ENCODE data around the gene ADAMTS15.
A peak's percentile ranks its signal among the peaks of the same experiment; 100 is the strongest.

ADAMTS15 gene

GRCh38 chr11:130486391-130486836 lies 38.0 kb downstream of the ADAMTS15 start:
- Histone ChIP-seq H4K8ac (ENCODE audit: low read length) (no peak overlapping the region), H2BK15ac (ENCODE audit: low read depth, poor library complexity, severe bottlenecking) (no peak overlapping the region), H3K14ac (ENCODE audit: low read length in 2 of 2) (no peak overlapping the region), H3K4me2 (ENCODE audit: low read length, poor library complexity, severe bottlenecking) (no peak overlapping the region), H3K79me1 (replicated peaks; ENCODE audit: low read length, poor library complexity, severe bottlenecking) (no peaks in the 10 kb centered on the region), H3K4ac (ENCODE audit: low read depth in 1 of 2, low read length in 2 of 2) (no peak overlapping the region), H3K4me1 (ENCODE audit: control insufficient read depth, insufficient read depth, low read depth, low read length) (no peaks in the 10 kb centered on the region), H3K9me3 (ENCODE audit: control insufficient read depth, low read length) (no peaks in the 10 kb centered on the region), H3K9ac (ENCODE audit: low read length) (no peak overlapping the region), H2AK5ac (ENCODE audit: low read length, severe bottlenecking) (no peak overlapping the region), H4K91ac (ENCODE audit: low read length) (no peak overlapping the region), H3K36me3 (ENCODE audit: control insufficient read depth in 1 of 2, insufficient read depth in 2 of 2, low read depth in 1 of 2, low read length in 2 of 2) (peaks cover 0 to 6% of the 10 kb centered on the region in 2 experiments), H3K27me3 (ENCODE audit: control insufficient read depth in 1 of 2, insufficient read depth in 1 of 2, low read length in 2 of 2) (no peaks in the 10 kb centered on the region), H3K27ac (ENCODE audit: low read length, poor library complexity, severe bottlenecking) (no peak overlapping the region), H2AFZ (ENCODE audit: low read depth, low read length) (no peak overlapping the region), H3K4me3 (ENCODE audit: insufficient read depth in 1 of 2, low read depth in 1 of 2, low read length in 2 of 2) (no peak overlapping the region), H3K23ac (ENCODE audit: low read length in 2 of 2) (peak overlapping the region in 1 of 2 experiments; percentile 25), H3K18ac (ENCODE audit: low read depth in 1 of 2, low read length in 2 of 2) (no peak overlapping the region), H2BK12ac (ENCODE audit: low read length in 2 of 2) (no peak overlapping the region), H2BK120ac (ENCODE audit: low read depth, low read length) (peak overlapping the region; percentile 38), H2BK5ac (ENCODE audit: low read depth, low read length, poor library complexity, severe bottlenecking) (no peak overlapping the region)
- DNase-seq = no peak
- 89% methylated on average over 16 of the region's 16 CpGs for WGBS

GRCh38 chr11:130486987-130487923 lies 38.8 kb downstream of the ADAMTS15 start:
- Histone ChIP-seq H3K4me2 (ENCODE audit: low read length, poor library complexity, severe bottlenecking) (no peak overlapping the region), H3K27ac (ENCODE audit: low read length, poor library complexity, severe bottlenecking) (no peak overlapping the region), H3K79me1 (replicated peaks; ENCODE audit: low read length, poor library complexity, severe bottlenecking) (no peaks in the 10 kb centered on the region), H4K8ac (ENCODE audit: low read length) (no peak overlapping the region), H3K23ac (ENCODE audit: low read length in 2 of 2) (no peak overlapping the region), H2BK5ac (ENCODE audit: low read depth, low read length, poor library complexity, severe bottlenecking) (no peak overlapping the region), H3K36me3 (ENCODE audit: control insufficient read depth in 1 of 2, insufficient read depth in 2 of 2, low read depth in 1 of 2, low read length in 2 of 2) (no peaks in the 10 kb centered on the region), H4K91ac (ENCODE audit: low read length) (no peak overlapping the region), H3K14ac (ENCODE audit: low read length in 2 of 2) (peak overlapping the region in 1 of 2 experiments; percentile 23), H2AFZ (ENCODE audit: low read depth, low read length) (no peak overlapping the region), H2BK120ac (ENCODE audit: low read depth, low read length) (no peak overlapping the region), H3K18ac (ENCODE audit: low read depth in 1 of 2, low read length in 2 of 2) (no peak overlapping the region), H3K27me3 (ENCODE audit: control insufficient read depth in 1 of 2, insufficient read depth in 1 of 2, low read length in 2 of 2) (no peaks in the 10 kb centered on the region), H3K9ac (ENCODE audit: low read length) (no peak overlapping the region), H3K4me3 (ENCODE audit: insufficient read depth in 1 of 2, low read depth in 1 of 2, low read length in 2 of 2) (no peak overlapping the region), H3K9me3 (ENCODE audit: control insufficient read depth, low read length) (no peaks in the 10 kb centered on the region), H2AK5ac (ENCODE audit: low read length, severe bottlenecking) (no peak overlapping the region), H3K4ac (ENCODE audit: low read depth in 1 of 2, low read length in 2 of 2) (no peak overlapping the region), H2BK15ac (ENCODE audit: low read depth, poor library complexity, severe bottlenecking) (no peak overlapping the region), H3K4me1 (ENCODE audit: control insufficient read depth, insufficient read depth, low read depth, low read length) (no peaks in the 10 kb centered on the region), H2BK12ac (ENCODE audit: low read length in 2 of 2) (peak overlapping the region in 1 of 2 experiments; percentile 25)
- 95% methylated on average over 28 of the region's 28 CpGs for WGBS
- no peak for DNase-seq

GRCh38 chr11:130487924-130488815 lies 39.7 kb downstream of the ADAMTS15 start:
- Histone ChIP-seq H3K18ac (ENCODE audit: low read depth in 1 of 2, low read length in 2 of 2) (no peak overlapping the region), H3K27ac (ENCODE audit: low read length, poor library complexity, severe bottlenecking) (no peak overlapping the region), H2BK15ac (ENCODE audit: low read depth, poor library complexity, severe bottlenecking) (no peak overlapping the region), H2BK5ac (ENCODE audit: low read depth, low read length, poor library complexity, severe bottlenecking) (no peak overlapping the region), H3K9me3 (ENCODE audit: control insufficient read depth, low read length) (no peaks in the 10 kb centered on the region), H4K91ac (ENCODE audit: low read length) (no peak overlapping the region), H2BK12ac (ENCODE audit: low read length in 2 of 2) (no peak overlapping the region), H3K4ac (ENCODE audit: low read depth in 1 of 2, low read length in 2 of 2) (no peak overlapping the region), H3K9ac (ENCODE audit: low read length) (peak overlapping the region; percentile 34), H2AFZ (ENCODE audit: low read depth, low read length) (no peak overlapping the region), H2BK120ac (ENCODE audit: low read depth, low read length) (no peak overlapping the region), H3K23ac (ENCODE audit: low read length in 2 of 2) (no peak overlapping the region), H3K79me1 (replicated peaks; ENCODE audit: low read length, poor library complexity, severe bottlenecking) (no peaks in the 10 kb centered on the region), H3K27me3 (ENCODE audit: control insufficient read depth in 1 of 2, insufficient read depth in 1 of 2, low read length in 2 of 2) (no peaks in the 10 kb centered on the region), H2AK5ac (ENCODE audit: low read length, severe bottlenecking) (no peak overlapping the region), H4K8ac (ENCODE audit: low read length) (no peak overlapping the region), H3K36me3 (ENCODE audit: control insufficient read depth in 1 of 2, insufficient read depth in 2 of 2, low read depth in 1 of 2, low read length in 2 of 2) (no peaks in the 10 kb centered on the region), H3K4me3 (ENCODE audit: insufficient read depth in 1 of 2, low read depth in 1 of 2, low read length in 2 of 2) (no peak overlapping the region), H3K4me2 (ENCODE audit: low read length, poor library complexity, severe bottlenecking) (no peak overlapping the region), H3K4me1 (ENCODE audit: control insufficient read depth, insufficient read depth, low read depth, low read length) (no peaks in the 10 kb centered on the region), H3K14ac (ENCODE audit: low read length in 2 of 2) (peak overlapping the region in 1 of 2 experiments; percentile 23)
- DNase-seq = no peak
- 88% methylated on average over 13 of the region's 13 CpGs for WGBS
